ENCODE data around the gene GRID1. TPM values are rescaled to one million over a fixed set of nuclear protein-coding genes. Genes with fewer than 3 reads are reported as not detected.

Gene GRID1
- total and polyA plus RNA-seq, 10 of the 15 experiments (the other 5 are each of a cell fraction or from before 2014, with no cell fraction given) = 0.04 to 0.62 (median 0.08) TPM; not detected in 5

- TF ChIP-seq, protein P1, sequence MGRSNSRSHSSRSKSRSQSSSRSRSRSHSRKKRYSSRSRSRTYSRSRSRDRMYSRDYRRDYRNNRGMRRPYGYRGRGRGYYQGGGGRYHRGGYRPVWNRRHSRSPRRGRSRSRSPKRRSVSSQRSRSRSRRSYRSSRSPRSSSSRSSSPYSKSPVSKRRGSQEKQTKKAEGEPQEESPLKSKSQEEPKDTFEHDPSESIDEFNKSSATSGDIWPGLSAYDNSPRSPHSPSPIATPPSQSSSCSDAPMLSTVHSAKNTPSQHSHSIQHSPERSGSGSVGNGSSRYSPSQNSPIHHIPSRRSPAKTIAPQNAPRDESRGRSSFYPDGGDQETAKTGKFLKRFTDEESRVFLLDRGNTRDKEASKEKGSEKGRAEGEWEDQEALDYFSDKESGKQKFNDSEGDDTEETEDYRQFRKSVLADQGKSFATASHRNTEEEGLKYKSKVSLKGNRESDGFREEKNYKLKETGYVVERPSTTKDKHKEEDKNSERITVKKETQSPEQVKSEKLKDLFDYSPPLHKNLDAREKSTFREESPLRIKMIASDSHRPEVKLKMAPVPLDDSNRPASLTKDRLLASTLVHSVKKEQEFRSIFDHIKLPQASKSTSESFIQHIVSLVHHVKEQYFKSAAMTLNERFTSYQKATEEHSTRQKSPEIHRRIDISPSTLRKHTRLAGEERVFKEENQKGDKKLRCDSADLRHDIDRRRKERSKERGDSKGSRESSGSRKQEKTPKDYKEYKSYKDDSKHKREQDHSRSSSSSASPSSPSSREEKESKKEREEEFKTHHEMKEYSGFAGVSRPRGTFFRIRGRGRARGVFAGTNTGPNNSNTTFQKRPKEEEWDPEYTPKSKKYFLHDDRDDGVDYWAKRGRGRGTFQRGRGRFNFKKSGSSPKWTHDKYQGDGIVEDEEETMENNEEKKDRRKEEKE (IDR thresholded peaks at IDR 0.05) = no peak
- TF ChIP-seq POU2F2 (IDR thresholded peaks at IDR 0.05; ENCODE audit: borderline replicate concordance, low read depth, low read length) = no peak
- no peak for TF ChIP-seq SP1 (IDR thresholded peaks at IDR 0.05; ENCODE audit: low read depth, low read length)
- TF ChIP-seq JUNB (IDR thresholded peaks at IDR 0.05) = no peak
- TF ChIP-seq KAT2A (conservative IDR thresholded peaks at IDR 0.05; ENCODE audit: control insufficient read depth, low read depth, low read length) = no peak
- TF ChIP-seq, protein P2, sequence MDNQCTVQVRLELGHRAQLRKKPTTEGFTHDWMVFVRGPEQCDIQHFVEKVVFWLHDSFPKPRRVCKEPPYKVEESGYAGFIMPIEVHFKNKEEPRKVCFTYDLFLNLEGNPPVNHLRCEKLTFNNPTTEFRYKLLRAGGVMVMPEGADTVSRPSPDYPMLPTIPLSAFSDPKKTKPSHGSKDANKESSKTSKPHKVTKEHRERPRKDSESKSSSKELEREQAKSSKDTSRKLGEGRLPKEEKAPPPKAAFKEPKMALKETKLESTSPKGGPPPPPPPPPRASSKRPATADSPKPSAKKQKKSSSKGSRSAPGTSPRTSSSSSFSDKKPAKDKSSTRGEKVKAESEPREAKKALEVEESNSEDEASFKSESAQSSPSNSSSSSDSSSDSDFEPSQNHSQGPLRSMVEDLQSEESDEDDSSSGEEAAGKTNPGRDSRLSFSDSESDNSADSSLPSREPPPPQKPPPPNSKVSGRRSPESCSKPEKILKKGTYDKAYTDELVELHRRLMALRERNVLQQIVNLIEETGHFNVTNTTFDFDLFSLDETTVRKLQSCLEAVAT (IDR thresholded peaks at IDR 0.05) = no peak
- TF ChIP-seq, protein P3, sequence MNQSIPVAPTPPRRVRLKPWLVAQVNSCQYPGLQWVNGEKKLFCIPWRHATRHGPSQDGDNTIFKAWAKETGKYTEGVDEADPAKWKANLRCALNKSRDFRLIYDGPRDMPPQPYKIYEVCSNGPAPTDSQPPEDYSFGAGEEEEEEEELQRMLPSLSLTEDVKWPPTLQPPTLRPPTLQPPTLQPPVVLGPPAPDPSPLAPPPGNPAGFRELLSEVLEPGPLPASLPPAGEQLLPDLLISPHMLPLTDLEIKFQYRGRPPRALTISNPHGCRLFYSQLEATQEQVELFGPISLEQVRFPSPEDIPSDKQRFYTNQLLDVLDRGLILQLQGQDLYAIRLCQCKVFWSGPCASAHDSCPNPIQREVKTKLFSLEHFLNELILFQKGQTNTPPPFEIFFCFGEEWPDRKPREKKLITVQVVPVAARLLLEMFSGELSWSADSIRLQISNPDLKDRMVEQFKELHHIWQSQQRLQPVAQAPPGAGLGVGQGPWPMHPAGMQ (IDR thresholded peaks at IDR 0.05; ENCODE audit: borderline replicate concordance) = no peak
- TF ChIP-seq IRF4 (IDR thresholded peaks at IDR 0.05; ENCODE audit: low read depth, low read length) = no peak
- TF ChIP-seq, protein P4, sequence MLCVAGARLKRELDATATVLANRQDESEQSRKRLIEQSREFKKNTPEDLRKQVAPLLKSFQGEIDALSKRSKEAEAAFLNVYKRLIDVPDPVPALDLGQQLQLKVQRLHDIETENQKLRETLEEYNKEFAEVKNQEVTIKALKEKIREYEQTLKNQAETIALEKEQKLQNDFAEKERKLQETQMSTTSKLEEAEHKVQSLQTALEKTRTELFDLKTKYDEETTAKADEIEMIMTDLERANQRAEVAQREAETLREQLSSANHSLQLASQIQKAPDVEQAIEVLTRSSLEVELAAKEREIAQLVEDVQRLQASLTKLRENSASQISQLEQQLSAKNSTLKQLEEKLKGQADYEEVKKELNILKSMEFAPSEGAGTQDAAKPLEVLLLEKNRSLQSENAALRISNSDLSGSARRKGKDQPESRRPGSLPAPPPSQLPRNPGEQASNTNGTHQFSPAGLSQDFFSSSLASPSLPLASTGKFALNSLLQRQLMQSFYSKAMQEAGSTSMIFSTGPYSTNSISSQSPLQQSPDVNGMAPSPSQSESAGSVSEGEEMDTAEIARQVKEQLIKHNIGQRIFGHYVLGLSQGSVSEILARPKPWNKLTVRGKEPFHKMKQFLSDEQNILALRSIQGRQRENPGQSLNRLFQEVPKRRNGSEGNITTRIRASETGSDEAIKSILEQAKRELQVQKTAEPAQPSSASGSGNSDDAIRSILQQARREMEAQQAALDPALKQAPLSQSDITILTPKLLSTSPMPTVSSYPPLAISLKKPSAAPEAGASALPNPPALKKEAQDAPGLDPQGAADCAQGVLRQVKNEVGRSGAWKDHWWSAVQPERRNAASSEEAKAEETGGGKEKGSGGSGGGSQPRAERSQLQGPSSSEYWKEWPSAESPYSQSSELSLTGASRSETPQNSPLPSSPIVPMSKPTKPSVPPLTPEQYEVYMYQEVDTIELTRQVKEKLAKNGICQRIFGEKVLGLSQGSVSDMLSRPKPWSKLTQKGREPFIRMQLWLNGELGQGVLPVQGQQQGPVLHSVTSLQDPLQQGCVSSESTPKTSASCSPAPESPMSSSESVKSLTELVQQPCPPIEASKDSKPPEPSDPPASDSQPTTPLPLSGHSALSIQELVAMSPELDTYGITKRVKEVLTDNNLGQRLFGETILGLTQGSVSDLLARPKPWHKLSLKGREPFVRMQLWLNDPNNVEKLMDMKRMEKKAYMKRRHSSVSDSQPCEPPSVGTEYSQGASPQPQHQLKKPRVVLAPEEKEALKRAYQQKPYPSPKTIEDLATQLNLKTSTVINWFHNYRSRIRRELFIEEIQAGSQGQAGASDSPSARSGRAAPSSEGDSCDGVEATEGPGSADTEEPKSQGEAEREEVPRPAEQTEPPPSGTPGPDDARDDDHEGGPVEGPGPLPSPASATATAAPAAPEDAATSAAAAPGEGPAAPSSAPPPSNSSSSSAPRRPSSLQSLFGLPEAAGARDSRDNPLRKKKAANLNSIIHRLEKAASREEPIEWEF (IDR thresholded peaks at IDR 0.05; ENCODE audit: insufficient replicate concordance, low read depth, low read length) = no peak
- TF ChIP-seq JUND (IDR thresholded peaks at IDR 0.05; ENCODE audit: low read depth, low read length) = no peak
Measured at GRCh38 chr10:86172301-86172700, 194.3 kb downstream of the GRID1 start (continued).
